SK-N-SH (cell line): ENCODE measurements around the gene CBFA2T2. TPM values are rescaled to one million over a fixed set of nuclear protein-coding genes. Genes with fewer than 3 reads are reported as not detected.
"Not testable (repeated sequence)": the region's sequence is repeated elsewhere in the genome, so short reads cannot be mapped to it uniquely, and the experiment has no call there.

ENCODE experiments used
- CTCF ChIA-PET: fragments of 300-600, 350-600 bp; formaldehyde crosslinking; extraction: SDS; loops from one replicate; lab custom pipeline; 2021; lab: Yijun Ruan, JAX
- POLR2A ChIA-PET: fragments of 350-600 bp; sonication (Branson Sonifier 250); formaldehyde crosslinking; extraction: SDS; loops from one replicate; lab custom pipeline; 2020; ENCODE audit warnings: antibody characterized with exemption, inconsistent platforms; lab: Yijun Ruan, JAX
- DNase-seq: peaks from one replicate; pipeline ENCODE4 v3.0.0; 2012
- H2AFZ ChIP-seq: fragments of 200-600 bp; sonication (generic); 2 replicates; pipeline ENCODE4 v1.8.1; 2016; ENCODE audit warnings: antibody characterized with exemption, mild to moderate bottlenecking, low read depth
- H3F3A ChIP-seq: fragments of 200-600 bp; sonication (generic); replicated peaks from 2 replicates; pipeline ENCODE3; 2016; ENCODE audit warnings: antibody characterized with exemption, mild to moderate bottlenecking; ENCODE audit not compliant: insufficient read depth
- H3K27ac ChIP-seq, 2 experiments: fragments of 200-500 bp in 1 of 2; fragments of 200-600 bp in 1 of 2; sonication (Bioruptor generic) in 1 of 2; sonication (generic), shearing (Covaris generic) in 1 of 2; 2 replicates each; pipeline versions ENCODE4 v1.5.1 to v1.6.1; 2014 to 2016; ENCODE audit warnings: low read depth in 2 of 2, inconsistent platforms in 1 of 2, low read length in 1 of 2, mild to moderate bottlenecking in 1 of 2, mixed read lengths in 1 of 2
- H3K27me3 ChIP-seq: fragments of 200-600 bp; sonication (generic), shearing (Covaris generic); 2 replicates; pipeline ENCODE4 v1.6.1; 2016; ENCODE audit warnings: mixed run types; ENCODE audit not compliant: insufficient read depth
- H3K36me3 ChIP-seq, 2 experiments: fragments of 200-500 bp in 1 of 2; fragments of 200-600 bp in 1 of 2; sonication (Bioruptor generic) in 1 of 2; sonication (generic) in 1 of 2; replicated peaks in 1 of 2; 2 replicates each; pipeline versions ENCODE3 to v1.5.1; 2014 to 2016; ENCODE audit warnings: low read length in 1 of 2, mild to moderate bottlenecking in 1 of 2; ENCODE audit not compliant: insufficient read depth in 2 of 2, control insufficient read depth in 1 of 2
- H3K4me1 ChIP-seq, 2 experiments: fragments of 200-500 bp in 1 of 2; fragments of 200-600 bp in 1 of 2; sonication (Bioruptor generic) in 1 of 2; sonication (generic), shearing (Covaris generic) in 1 of 2; 2 replicates each; pipeline versions ENCODE4 v1.5.1 to v1.6.1; 2014 to 2016; ENCODE audit warnings: low read depth in 1 of 2, low read length in 1 of 2, mixed run types in 1 of 2; ENCODE audit not compliant: insufficient read depth in 2 of 2, control insufficient read depth in 1 of 2
- H3K4me2 ChIP-seq: fragments of 200-600 bp; sonication (generic), shearing (Covaris generic); 2 replicates; pipeline ENCODE4 v1.6.1; 2017; ENCODE audit warnings: mixed run types
- H3K4me3 ChIP-seq, 2 experiments: fragments of 200-500 bp in 1 of 2; fragments of 200-600 bp in 1 of 2; sonication (Bioruptor generic) in 1 of 2; sonication (generic), shearing (Covaris generic) in 1 of 2; 2 replicates each; pipeline versions ENCODE4 v1.5.1 to v1.8.1; 2014 to 2016; ENCODE audit warnings: low read depth in 2 of 2, inconsistent platforms in 1 of 2, low read length in 1 of 2, mild to moderate bottlenecking in 1 of 2, mixed read lengths in 1 of 2, moderate library complexity in 1 of 2
- H3K79me2 ChIP-seq: fragments of 200-600 bp; sonication (generic); 2 replicates; pipeline ENCODE4 v1.8.1; 2017; ENCODE audit warnings: mild to moderate bottlenecking; ENCODE audit not compliant: insufficient read depth
- H3K9ac ChIP-seq: fragments of 200-600 bp; sonication (generic); 2 replicates; pipeline ENCODE4 v1.6.1; 2017; ENCODE audit warnings: mixed run types
- H3K9me2 ChIP-seq: fragments of 200-600 bp; sonication (generic); 2 replicates; pipeline ENCODE4 v1.6.1; 2017; ENCODE audit warnings: mixed run types
- H3K9me3 ChIP-seq: fragments of 200-600 bp; sonication (generic); 2 replicates; pipeline ENCODE4 v1.6.1; 2017; ENCODE audit warnings: mixed run types, mild to moderate bottlenecking, moderate library complexity
- H4K20me1 ChIP-seq: fragments of 200-600 bp; sonication (generic); 2 replicates; pipeline ENCODE4 v1.6.1; 2017; ENCODE audit warnings: mild to moderate bottlenecking, mixed run types; ENCODE audit not compliant: insufficient read depth
- CHD2 ChIP-seq: fragments of 150-350 bp; IDR thresholded peaks from 2 replicates; pipeline ENCODE4 v1.6.1; 2018; ENCODE audit warnings: low read length; ENCODE audit not compliant: partially characterized antibody
- CTCF ChIP-seq: fragments of 200-600 bp; sonication (generic); IDR thresholded peaks from 2 replicates; pipeline ENCODE4 v1.6.1; 2017; ENCODE audit warnings: antibody characterized with exemption, mild to moderate bottlenecking, moderate library complexity
- EP300 ChIP-seq, 2 experiments: IDR thresholded peaks; 2 replicates each; pipeline versions ENCODE4 v1.4.0 to v1.6.1; 2012; ENCODE audit warnings: borderline replicate concordance in 1 of 2, low read depth in 1 of 2, low read length in 1 of 2
- FOSL2 ChIP-seq: IDR thresholded peaks from 2 replicates; pipeline ENCODE4 v1.4.0; 2012; ENCODE audit warnings: low read depth, mild to moderate bottlenecking, moderate library complexity, borderline replicate concordance
- FOXJ3 ChIP-seq: sonication (generic); formaldehyde crosslinking; IDR thresholded peaks from 2 replicates; pipeline ENCODE4 v1.5.1; 2020; ENCODE audit warnings: mild to moderate bottlenecking, missing genetic modification reagents
- FOXM1 ChIP-seq: IDR thresholded peaks from 2 replicates; pipeline ENCODE4 v1.4.0; 2012; ENCODE audit warnings: low read depth, mild to moderate bottlenecking
- GATA2 ChIP-seq: sonication (generic); formaldehyde crosslinking; IDR thresholded peaks from 2 replicates; pipeline ENCODE4 v1.5.0; 2020; ENCODE audit warnings: mild to moderate bottlenecking, missing genetic modification reagents
- MAX ChIP-seq: IDR thresholded peaks from 2 replicates; pipeline ENCODE4 v1.4.0; 2012; ENCODE audit warnings: low read depth
- MEF2A ChIP-seq: IDR thresholded peaks from 2 replicates; pipeline ENCODE4 v1.4.0; 2012; ENCODE audit warnings: low read depth, borderline replicate concordance
- MXI1 ChIP-seq: IDR thresholded peaks from 2 replicates; pipeline ENCODE4 v1.6.1; 2012; ENCODE audit warnings: mild to moderate bottlenecking, low read depth, low read length, improper control_type of control experiment
- NFIC ChIP-seq: IDR thresholded peaks from 2 replicates; pipeline ENCODE4 v1.4.0; 2012; ENCODE audit warnings: borderline replicate concordance
- POLR2AphosphoS5 ChIP-seq: IDR thresholded peaks from 2 replicates; pipeline ENCODE4 v1.6.1; 2012; ENCODE audit warnings: low read depth, low read length
- RFX5 ChIP-seq: IDR thresholded peaks from 2 replicates; pipeline ENCODE4 v1.6.1; 2012; ENCODE audit warnings: mild to moderate bottlenecking, improper control_type of control experiment, low read length
- SMC3 ChIP-seq: IDR thresholded peaks from 2 replicates; pipeline ENCODE4 v1.6.1; 2012; ENCODE audit warnings: low read depth, low read length, improper control_type of control experiment
- USF2 ChIP-seq: fragments of 150-350 bp; IDR thresholded peaks from 2 replicates; pipeline ENCODE4 v1.6.1; 2017; ENCODE audit warnings: antibody characterized with exemption, low read length, low read depth, borderline replicate concordance
- YY1 ChIP-seq: IDR thresholded peaks from 2 replicates; pipeline ENCODE4 v1.4.0; 2012; ENCODE audit warnings: low read depth, mild to moderate bottlenecking
- WGBS: methylation state at CpG from one replicate; pipeline ENCODE4 v1.1.6; 2017; ENCODE audit warnings: low lambda C conversion rate; 5-methylcytosine and 5-hydroxymethylcytosine counted together
- polyA plus RNA-seq, 3 experiments: library from polyadenylated mRNA; depleted of rRNA; stranded (reverse); fragments of >200 nt; gene quantifications; 2 replicates each; pipeline ENCODE4 v1.2.3, GENCODE V29; 2012
- TF ChIP-seq, protein P1 (sequence below): IDR thresholded peaks from 2 replicates; pipeline ENCODE4; 2012

CBFA2T2 gene
- polyA plus RNA-seq, 1 of the 3 experiments (the other 2 are of a cell fraction): 11.0 TPM

DNA sequence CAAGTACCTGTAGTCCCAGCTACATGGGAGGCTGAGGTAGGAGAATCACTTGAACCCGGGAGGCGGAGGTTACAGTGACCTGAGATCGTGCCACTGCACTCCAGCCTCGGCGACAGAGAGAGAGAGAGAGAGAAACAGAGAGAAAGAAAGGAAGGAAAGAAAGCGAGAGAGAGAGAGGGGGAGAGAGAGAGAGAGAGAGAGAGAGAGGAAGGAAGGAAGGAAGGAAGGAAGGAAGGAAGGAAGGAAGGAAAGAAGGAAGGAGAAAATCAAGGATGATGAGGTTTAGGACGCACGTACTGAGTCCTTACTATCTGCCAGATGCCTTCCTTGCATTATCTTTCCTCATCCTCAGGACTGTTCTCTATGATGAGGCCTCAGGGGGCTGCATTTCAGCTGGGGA lies 25.1 kb upstream of the CBFA2T2 start:
- H3K4me2 ChIP-seq, H3K27ac ChIP-seq, H3F3A ChIP-seq, DNase-seq, H4K20me1 ChIP-seq, H3K9me2 ChIP-seq, H3K79me2 ChIP-seq, H3K4me3 ChIP-seq, H2AFZ ChIP-seq, H3K27me3 ChIP-seq, H3K9me3 ChIP-seq, H3K36me3 ChIP-seq, H3K9ac ChIP-seq, POLR2A ChIA-PET, H3K4me1 ChIP-seq: not testable (repeated sequence)
- CTCF ChIA-PET: interaction anchor here (0.9 to 5.1 kb wide), 2 partner anchors 189 to 267 kb away, joined by 3 to 24 read pairs; no protein-coding TSS in a partner anchor
- 88% methylated on average over 8 of the region's 8 CpGs for WGBS

GRCh38 chr20:33465481-33466302 lies 24.2 kb upstream of the CBFA2T2 start:
- H3K4me3 ChIP-seq: no peak overlapping the region
- no peaks in the 10 kb centered on the region for H4K20me1 ChIP-seq
- H3F3A ChIP-seq: no peaks in the 10 kb centered on the region
- no peaks in the 10 kb centered on the region for H3K9me2 ChIP-seq
- no peaks in the 10 kb centered on the region for H3K9me3 ChIP-seq
- no peaks in the 10 kb centered on the region for H3K27me3 ChIP-seq
- DNase-seq: no peak
- no peaks in the 10 kb centered on the region for H3K36me3 ChIP-seq
- no peaks in the 10 kb centered on the region for H3K79me2 ChIP-seq
- TF ChIP-seq YY1 (no peak), NFIC (no peak), CTCF (no peak), MAX (no peak)
- TF ChIP-seq, protein P1, sequence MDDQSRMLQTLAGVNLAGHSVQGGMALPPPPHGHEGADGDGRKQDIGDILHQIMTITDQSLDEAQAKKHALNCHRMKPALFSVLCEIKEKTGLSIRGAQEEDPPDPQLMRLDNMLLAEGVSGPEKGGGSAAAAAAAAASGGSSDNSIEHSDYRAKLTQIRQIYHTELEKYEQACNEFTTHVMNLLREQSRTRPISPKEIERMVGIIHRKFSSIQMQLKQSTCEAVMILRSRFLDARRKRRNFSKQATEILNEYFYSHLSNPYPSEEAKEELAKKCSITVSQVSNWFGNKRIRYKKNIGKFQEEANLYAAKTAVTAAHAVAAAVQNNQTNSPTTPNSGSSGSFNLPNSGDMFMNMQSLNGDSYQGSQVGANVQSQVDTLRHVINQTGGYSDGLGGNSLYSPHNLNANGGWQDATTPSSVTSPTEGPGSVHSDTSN: no peak
- H3K27ac ChIP-seq: no peak overlapping the region
- ChIA-PET CTCF (interaction anchor here (2.6 to 5.1 kb wide), 2 partner anchors 8 to 188 kb away, joined by 12 to 24 read pairs; no protein-coding TSS in a partner anchor), POLR2A (interaction anchor here (0.6 kb wide), 1 partner anchor 24 kb away, joined by 3 read pairs; the partner anchor contains the start of gene CBFA2T2)
- no peak overlapping the region for H2AFZ ChIP-seq
- no peak overlapping the region for H3K9ac ChIP-seq
- WGBS: 64% methylated on average over 9 of the region's 9 CpGs
- no peak overlapping the region for H3K4me2 ChIP-seq
- peaks cover 0 to 6% of the 10 kb centered on the region in 2 experiments; a peak in 1 of 4 replicates for H3K4me1 ChIP-seq

GRCh38 chr20:33466303-33466646 lies 23.6 kb upstream of the CBFA2T2 start:
- H3K27me3 ChIP-seq: no peaks in the 10 kb centered on the region
- TF ChIP-seq FOXJ3 (CRISPR knock-in tag) (no peak), RFX5 (no peak), MXI1 (no peak), GATA2 (CRISPR knock-in tag) (no peak), MEF2A (no peak), FOXM1 (no peak), POLR2AphosphoS5 (no peak), FOSL2 (no peak), USF2 (no peak), EP300 (IDR thresholded peaks at IDR 0.05; ENCODE audit: borderline replicate concordance in 1 of 2, low read depth in 1 of 2, low read length in 1 of 2) (no peak), MAX (no peak), SMC3 (no peak), CHD2 (no peak)

More at GRCh38 chr20:33466303-33466646, 23.6 kb upstream of the CBFA2T2 start:
- H3K9me3 ChIP-seq: no peaks in the 10 kb centered on the region
- CTCF ChIA-PET: interaction anchor here (2.6 to 5.1 kb wide), 2 partner anchors 9 to 187 kb away, joined by 12 to 24 read pairs; no protein-coding TSS in a partner anchor
- H3K27ac ChIP-seq: no peak overlapping the region
- H3F3A ChIP-seq: no peaks in the 10 kb centered on the region
- no peak overlapping the region for H3K9ac ChIP-seq
- no peak overlapping the region for H3K4me3 ChIP-seq
- no peaks in the 10 kb centered on the region for H3K79me2 ChIP-seq
- no peak overlapping the region for H3K4me2 ChIP-seq
- H3K36me3 ChIP-seq: no peaks in the 10 kb centered on the region
- H2AFZ ChIP-seq: no peak overlapping the region
- peaks cover 0 to 6% of the 10 kb centered on the region in 2 experiments; a peak in 1 of 4 replicates for H3K4me1 ChIP-seq
- POLR2A ChIA-PET: interaction anchor here (0.6 kb wide), 1 partner anchor 24 kb away, joined by 3 read pairs; the partner anchor contains the start of gene CBFA2T2
- no peaks in the 10 kb centered on the region for H3K9me2 ChIP-seq
- no peaks in the 10 kb centered on the region for H4K20me1 ChIP-seq
- DNase-seq: no peak
- WGBS: 93% methylated on average over 3 of the region's 3 CpGs
